ENCODE results near the gene GRIK3.

GRIK3 gene

GRCh38 chr1:36752431-36752830, 281.9 kb downstream of the GRIK3 start:
- no peak for DNase-seq

GRCh38 chr1:36751525-36751924, 282.8 kb downstream of the GRIK3 start:
- DNase-seq: no peak

- no peak for DNase-seq
Observed at GRCh38 chr1:36748466-36748865, 285.8 kb downstream of the GRIK3 start.
